NCI-H2029 treated with DMSO at 0.1 percent for 48 hours (cell line): ENCODE data around the gene KLF1.
"Not testable (repeated sequence)": the region's sequence is repeated elsewhere in the genome, so short reads cannot be mapped to it uniquely, and the experiment has no call there.

ENCODE experiments used
- DNase-seq: peaks from one replicate; lab custom pipeline; 2025; lab: John Stamatoyannopoulos, UW

Gene KLF1

GRCh38 chr19:12886969-12887747 lies at the start of gene KLF1:
TSS of gene KLF1 (minus strand) at chr19:12887201. CDS start at chr19:12887140, 61 bp downstream.
- DNase-seq, result no peak

GRCh38 chr19:12936582-12936981 lies 49.6 kb upstream of the KLF1 start:
- DNase-seq, result peak; percentile 23

GRCh38 chr19:12935071-12935470 lies 48.1 kb upstream of the KLF1 start:
- DNase-seq, result no peak

GRCh38 chr19:12933287-12934072 lies 46.5 kb upstream of the KLF1 start, which contains the start of gene FARSA:
TSS of gene FARSA (minus strand) at chr19:12933711. CDS start at chr19:12933696, 15 bp downstream.
- peak; percentile 79 for DNase-seq

GRCh38 chr19:12932392-12933286 lies 45.6 kb upstream of the KLF1 start:
- no peak for DNase-seq

- no peak for DNase-seq
These were observed 43.1 kb upstream of the KLF1 start for GRCh38 chr19:12930002-12930645.

GRCh38 chr19:12924621-12925310 lies 37.8 kb upstream of the KLF1 start:
- DNase-seq, result no peak

GRCh38 chr19:12922959-12923358 lies 36.0 kb upstream of the KLF1 start:
- no peak for DNase-seq

- peak; percentile 14 for DNase-seq
These were observed 34.0 kb upstream of the KLF1 start for GRCh38 chr19:12921047-12921446.

- DNase-seq, result no peak
These were observed 31.3 kb upstream of the KLF1 start for GRCh38 chr19:12918253-12918652.

- not testable (repeated sequence) for DNase-seq
These were observed 28.9 kb upstream of the KLF1 start for GRCh38 chr19:12915860-12916259.

GRCh38 chr19:12913851-12914690 lies 27.1 kb upstream of the KLF1 start:
- peak; percentile 85 for DNase-seq

- peak; percentile 98 for DNase-seq
These were observed 26.1 kb upstream of the KLF1 start for GRCh38 chr19:12913011-12913561.

GRCh38 chr19:12912571-12912970 lies 25.6 kb upstream of the KLF1 start:
- peak; percentile 95 for DNase-seq

- no peak for DNase-seq
These were observed 20.2 kb upstream of the KLF1 start for GRCh38 chr19:12907166-12907565.

- no peak for DNase-seq
These were observed 13.0 kb upstream of the KLF1 start for GRCh38 chr19:12899891-12900518.

GRCh38 chr19:12896460-12896859 lies 9.5 kb upstream of the KLF1 start:
- no peak for DNase-seq

GRCh38 chr19:12893582-12893981 lies 6.6 kb upstream of the KLF1 start:
- no peak for DNase-seq

- no peak for DNase-seq
These were observed 4.6 kb upstream of the KLF1 start for GRCh38 chr19:12891553-12892021.
